CD4-positive, alpha-beta T cell treated with Interleukin-21 for 1 hour (primary cell): ENCODE data around the gene NOTCH2.
"Not testable (repeated sequence)": the region's sequence is repeated elsewhere in the genome, so short reads cannot be mapped to it uniquely, and the experiment has no call there.

Experiments used
- DNase-seq: peaks from one replicate; pipeline ENCODE4 v3.0.0-alpha.2; 2020

Gene NOTCH2

DNA sequence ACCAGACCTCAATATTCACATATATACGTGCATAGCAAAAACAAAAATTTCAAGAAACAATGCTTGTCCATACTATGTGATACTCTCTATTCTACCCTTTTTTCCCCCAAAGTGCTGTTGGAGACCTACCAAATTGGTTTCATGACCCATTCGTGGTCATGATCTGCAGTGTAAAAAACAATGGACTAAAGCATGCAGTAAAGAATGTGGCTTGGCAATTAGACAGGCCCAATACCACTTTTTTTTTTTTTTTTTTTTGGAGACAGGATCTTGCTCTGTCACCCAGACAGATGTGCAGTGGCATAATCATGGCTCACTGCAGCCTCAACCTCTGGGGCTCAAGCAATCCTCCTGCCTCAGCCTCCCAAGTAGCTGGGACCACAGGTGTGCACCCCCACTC lies 21.3 kb downstream of the NOTCH2 start:
- DNase-seq = not testable (repeated sequence)

DNA sequence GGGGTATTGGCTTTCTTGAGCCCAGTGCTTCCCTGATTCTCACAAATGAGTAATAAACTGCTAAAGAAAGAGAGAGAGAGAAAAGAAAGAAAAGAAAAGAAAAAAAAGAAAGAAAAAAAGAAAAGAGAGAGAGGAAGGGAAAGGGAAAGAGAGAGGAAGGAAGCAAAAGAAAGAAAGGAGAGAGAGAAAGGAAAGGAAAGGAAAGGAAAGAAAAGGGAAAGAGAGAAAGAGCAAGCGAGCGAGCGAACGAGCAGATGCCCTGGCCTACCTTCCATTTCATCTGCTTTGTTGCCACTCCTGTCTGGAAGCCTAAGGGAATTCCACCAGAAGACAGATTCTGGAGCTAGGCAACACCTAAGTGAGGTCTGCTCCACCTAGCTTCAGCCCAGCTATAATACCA lies 27.7 kb downstream of the NOTCH2 start:
- DNase-seq = not testable (repeated sequence)

DNA sequence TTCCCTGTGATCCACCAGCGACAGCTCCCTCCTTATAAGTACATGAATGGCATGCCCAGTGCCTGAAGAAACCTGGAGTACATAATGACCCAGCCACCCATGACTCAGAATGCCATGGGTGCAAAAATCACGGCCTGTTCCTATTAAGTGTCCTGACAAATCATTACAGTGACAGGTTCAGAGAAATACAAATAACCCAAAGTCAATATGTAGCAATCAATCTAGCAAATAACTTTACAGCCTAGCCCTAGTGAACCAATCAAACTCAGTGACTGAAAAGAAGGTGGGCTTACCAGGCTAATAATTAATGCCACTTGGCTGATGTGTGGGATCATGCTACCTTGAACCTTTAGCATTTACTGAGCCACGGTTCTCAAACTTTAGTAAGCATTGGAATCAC lies 37.2 kb downstream of the NOTCH2 start:
- not testable (repeated sequence) for DNase-seq

DNA sequence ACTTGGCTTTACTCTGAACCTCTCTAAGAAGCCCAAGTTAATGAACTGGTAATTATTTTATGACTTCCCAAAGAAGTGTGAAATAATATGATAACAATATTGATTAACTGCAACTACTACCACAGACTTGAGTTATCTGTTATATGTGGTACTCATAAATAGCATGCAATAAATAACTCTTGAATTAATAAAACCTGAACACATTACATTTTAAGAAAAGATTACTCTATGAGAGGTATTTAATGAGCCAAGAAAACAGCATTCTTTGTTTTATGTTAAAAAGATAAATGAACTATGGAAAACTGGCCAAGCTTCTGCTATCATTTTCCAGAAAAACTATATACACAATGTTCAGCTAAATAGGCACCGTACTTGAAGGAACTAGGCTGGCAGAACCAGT lies 45.7 kb downstream of the NOTCH2 start:
- not testable (repeated sequence) for DNase-seq

DNA sequence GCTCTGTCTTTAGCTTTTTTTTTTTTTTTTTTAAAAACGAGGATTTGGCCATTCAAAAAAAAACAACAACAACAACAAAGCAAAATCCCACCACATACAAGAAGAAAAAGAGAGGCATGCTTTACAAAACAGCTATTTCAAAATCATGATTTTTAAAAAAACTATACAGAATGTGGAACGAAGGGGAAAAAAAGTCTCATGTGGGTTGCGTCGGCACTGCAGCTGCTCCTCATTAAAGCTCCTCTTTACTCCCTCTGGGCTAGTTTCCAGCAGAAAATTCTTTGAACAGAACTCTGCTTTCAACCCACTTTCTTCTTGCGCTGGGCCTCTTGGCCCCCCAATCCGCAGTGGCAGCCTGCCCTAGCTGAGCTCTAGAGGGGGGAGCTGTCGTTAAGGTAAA lies 54.5 kb downstream of the NOTCH2 start:
- DNase-seq = not testable (repeated sequence)

DNA sequence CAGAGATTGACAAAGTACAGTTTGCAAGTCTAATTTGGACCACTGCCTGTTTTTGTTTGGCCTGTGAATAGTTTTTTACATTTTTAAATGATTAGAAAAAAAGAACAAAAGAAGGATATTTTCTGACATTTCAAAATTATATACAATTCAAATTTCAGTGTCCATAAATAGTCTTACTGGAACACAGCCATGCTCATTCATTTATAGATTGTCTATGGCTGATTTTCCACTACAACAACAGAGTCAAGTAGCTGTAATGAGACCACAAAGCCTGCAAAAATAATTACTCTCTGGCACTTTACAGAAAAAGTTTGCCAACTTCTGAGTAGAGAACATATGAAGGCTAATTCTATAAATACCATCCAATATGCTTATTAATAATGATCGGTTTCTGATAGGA lies 61.1 kb downstream of the NOTCH2 start:
- not testable (repeated sequence) for DNase-seq

DNA sequence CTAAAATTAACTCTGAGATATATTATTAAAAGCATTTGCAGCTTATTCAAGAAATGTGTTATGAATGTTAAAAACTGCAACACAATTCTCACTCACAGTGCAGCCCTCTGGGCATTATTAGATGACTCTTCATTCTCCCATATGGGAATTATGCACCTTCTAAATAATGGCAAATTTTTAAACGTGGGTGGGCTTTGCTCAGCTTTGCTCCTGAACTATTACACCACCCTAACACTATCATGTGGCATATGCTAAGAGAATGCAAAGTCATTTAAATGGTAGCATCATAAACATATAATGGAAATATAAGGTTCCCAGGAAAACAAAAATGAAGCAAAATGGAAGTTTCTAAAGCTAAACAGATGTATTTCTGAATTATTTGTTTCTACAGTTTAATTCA lies 61.6 kb downstream of the NOTCH2 start:
- DNase-seq = not testable (repeated sequence)

DNA sequence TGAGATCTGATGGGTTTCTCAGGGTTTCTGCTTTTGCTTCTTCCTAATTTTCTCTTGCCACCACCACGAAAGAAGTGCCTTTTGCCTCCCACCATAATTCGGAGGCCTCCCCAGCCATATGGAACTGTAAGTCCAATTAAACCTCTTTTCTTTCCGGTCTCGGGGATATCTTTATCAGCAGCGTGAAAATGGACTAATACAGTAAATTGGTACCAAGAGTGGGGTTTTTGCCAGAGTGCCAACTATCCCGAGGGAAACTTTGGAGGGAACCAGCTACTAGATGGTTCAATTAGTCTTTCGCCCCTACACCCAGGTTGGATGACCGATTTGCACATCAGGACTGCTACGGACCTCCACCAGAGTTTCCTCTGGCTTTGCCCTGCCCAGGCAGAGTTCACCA lies 68.4 kb downstream of the NOTCH2 start:
- not testable (repeated sequence) for DNase-seq

DNA sequence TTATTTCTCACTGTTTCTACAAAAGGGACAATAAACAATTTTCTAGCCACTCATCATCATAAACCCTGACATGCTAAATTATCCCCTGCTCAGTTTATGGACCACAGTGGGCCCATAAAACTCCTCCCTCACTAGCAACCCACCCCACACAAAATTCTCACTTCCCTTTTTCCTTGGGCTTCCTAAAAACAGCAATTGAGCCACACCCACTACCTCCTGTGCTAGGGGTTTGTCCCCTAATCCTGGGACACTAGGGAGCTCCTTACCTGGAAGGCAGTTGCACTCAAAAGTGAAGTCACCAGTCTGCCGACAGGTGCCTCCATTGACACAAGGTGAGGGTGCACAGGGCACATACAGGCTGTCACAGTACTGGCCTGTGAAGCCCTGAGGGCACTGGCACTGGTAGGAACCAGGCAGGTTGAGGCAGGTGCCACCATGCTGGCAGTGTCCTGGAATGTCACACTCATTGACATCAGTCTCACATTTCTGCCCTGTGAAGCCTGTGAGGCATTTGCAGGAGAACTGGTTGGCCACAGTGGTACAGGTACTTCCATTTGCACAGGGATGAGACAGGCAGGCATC lies 72.6 kb downstream of the NOTCH2 start:
- not testable (repeated sequence) for DNase-seq

DNA sequence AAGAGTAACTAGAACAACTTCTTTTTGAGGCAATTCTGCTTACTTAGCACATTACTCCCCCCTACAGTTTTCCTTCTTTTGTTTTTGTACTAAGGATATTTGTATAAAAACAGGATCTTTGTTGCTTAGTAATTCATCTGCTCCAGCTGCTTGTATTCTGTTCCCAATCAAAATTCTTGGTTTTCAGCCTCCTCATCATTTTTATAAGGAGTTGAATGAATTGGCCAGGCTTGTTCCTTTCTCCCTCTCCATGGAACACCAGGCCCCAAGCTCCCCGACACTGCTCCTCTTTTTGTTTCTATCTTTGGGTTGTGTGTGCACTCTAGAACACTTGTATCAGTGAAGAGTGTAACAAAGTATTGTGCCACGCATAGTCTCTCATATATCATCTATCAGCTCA lies 73.5 kb downstream of the NOTCH2 start:
- DNase-seq = not testable (repeated sequence)

DNA sequence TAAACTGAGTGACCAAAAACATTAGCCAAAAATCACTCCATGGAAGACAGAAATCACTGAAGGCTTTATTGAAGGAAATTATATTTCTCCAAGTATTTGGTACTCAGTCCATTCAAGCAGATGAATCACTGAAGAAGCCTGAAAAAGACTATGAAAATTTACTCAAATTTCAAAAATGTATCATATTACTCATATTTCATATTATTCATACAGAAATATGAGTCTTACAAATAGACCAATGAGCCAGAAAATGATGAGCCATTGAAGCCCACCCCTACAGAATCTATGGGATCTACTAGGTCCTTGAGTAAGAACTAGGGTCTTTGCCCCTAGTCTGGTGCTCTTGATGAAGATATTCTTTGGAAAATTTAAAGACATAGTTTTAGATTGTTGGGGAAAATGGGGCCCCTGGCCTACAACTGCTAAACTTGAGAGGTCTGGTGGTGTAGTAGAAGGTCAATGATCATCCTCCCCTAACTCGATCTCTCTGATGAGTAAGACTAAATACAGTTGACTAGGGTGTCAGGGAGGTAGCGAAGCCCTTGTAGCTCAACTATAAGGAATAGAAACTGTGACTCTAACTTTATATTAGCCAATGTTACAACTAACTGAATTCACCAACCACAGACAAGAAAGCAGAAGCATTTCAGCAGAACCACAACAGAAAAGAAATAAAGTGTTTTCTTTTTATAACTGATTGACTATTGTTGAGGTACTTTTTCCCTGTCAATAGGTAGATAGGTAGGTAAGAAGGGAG lies 81.0 kb downstream of the NOTCH2 start:
- DNase-seq = no peak

DNA sequence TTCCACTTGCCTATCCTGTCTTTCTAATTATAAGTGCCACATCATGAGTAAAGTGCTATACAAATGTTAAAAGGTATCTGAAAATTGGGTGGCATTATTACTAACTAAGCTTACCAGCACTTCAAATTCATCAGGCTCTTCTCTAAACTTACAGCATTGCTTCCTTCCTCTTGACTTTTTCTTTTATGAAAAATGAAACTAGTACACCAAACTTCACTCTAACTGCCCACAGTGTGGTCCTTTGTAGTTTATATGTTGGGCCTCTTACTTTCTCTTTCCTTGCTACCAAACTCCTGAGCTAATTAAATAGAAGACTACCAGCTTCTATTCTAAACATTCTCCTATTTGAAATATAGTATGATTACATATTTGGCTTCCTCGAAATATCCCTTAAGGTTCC lies 81.8 kb downstream of the NOTCH2 start:
- peak; percentile 25 for DNase-seq

DNA sequence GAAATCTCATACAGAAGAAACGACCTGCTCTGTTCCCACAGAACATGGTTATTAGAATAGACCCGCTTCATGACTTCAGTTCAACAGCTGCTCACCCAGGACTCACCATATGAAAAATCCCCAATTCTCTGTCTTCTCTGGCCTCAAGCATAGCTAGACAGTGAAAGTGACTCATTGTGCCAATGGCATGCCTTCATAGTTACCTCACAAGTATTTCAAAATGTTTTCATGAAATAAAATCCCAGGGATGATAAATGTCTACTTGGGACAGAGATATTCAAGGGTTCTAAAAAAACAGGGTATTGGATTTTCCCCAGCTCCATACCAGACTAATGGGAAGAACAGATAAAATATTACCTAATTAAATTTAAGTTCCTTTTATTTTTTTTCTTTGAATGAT lies 82.3 kb downstream of the NOTCH2 start:
- no peak for DNase-seq

DNA sequence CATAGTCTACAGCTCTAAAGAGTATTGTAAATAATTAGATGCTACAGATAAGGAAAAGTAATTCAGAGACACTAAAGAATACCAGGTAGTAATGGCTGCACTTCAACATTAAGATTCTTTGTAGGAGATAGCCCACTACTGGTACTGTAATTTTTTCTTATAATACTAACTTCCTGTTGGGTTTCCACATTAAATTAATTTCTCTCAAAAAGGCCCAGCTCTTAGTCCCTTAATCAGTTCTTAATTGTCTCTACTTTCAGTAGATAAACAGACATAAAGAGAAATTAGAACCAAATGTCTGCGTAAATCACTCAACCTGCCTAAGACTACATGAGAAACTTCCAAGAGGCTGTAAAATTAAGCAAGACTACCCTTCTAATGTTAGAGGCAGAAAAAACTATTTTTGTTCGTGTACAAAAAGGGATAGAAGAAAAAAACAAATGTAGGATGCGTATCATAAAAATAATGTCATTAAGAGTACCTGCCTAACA lies 83.4 kb downstream of the NOTCH2 start:
- no peak for DNase-seq

DNA sequence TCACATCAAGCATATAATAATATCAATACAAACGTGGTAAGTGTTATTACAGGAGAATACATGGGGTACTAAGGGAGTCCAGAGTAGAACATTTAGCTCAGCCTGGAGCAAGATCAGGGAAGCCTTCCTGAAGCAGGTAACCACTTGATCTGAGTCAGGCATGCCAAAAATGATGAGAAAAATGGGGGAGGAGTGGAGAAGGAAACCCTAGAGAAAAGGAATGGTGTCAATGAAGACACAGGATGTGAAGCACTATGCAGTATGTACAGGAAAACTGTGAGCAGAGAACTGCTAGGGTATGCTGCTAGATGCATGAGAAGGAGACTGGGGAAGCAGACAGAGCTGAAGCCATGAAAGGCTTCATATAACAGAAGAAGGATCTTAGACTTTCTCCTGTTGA lies 84.7 kb downstream of the NOTCH2 start:
- no peak for DNase-seq

DNA sequence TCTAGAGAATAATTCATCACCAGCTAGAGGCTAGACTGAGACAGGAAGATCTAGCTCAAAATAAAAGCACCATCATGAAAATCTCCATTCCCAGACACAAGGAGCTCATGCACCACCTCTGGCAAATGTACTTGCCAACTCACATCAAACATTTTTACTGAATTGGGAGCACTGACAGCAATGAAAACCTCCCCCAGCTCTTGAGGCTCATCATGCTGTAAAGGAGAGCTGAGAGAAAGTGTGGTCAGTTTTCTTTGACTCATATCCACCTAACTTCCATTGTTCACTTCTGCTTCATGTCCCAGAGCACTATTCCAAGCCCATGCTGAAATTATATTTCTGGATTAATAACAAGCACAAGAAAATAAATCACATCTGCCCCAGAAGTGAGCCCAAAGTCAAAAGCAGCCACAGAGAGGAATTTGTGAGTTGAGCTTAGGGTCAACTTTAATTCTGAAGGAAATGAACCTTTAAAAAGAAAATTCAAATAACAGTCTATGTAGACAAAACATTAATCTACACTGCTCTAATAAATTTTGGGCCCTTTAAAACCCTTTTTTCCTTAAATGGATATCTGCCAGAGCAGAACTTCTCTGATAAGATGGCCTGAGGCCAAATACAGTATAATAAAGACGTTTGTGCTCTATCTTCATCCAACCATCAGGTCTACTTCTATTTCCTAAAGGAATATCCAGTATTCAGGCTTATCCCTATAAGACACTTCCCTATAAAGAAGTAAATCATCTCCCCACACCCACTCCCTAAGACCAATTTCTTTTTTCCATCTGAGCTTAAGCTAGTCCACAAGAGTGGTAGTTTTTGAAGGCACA lies 87.3 kb downstream of the NOTCH2 start:
- no peak for DNase-seq

DNA sequence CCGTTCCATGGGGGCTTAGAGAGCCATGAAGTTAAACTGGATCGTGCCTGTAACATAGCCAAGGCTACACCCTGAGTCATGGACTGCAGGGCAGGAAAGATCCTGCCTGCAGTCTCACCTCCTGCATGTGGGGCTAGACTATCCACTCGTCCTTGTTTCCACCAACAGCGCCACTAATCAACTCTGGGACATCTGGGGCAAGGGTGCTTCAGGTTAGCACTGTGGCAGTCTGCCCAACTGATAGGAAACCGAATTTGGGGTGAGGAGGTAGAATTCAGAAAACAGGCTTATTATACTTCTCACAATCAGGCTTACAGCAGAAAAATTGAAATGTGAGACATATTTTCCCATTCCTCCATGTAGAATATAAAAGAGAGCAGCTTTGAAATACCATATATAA lies 88.0 kb downstream of the NOTCH2 start:
- DNase-seq = no peak

DNA sequence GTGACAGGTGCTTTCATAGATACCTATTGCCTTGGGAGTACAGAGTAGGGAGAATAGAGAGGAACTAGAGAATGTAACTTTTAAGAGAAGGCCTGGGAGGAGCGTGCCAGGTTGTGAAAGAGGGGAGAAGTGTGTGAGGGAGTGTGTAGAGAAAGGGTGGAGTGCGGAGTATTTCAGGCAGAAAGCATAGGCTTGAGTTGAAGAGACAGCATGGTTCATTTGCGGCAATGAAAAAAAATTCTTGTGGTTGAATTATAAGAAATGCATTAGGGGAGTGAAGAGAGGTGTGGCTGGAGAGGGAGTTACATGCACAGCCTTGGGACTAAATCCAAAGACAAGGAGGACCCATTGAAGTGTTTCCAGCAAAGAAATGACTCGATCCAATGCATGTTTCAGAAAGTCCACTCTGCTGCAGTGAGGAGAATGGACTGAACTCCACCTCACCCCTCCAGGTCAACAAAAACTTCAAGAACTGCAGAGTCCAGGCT lies 91.4 kb downstream of the NOTCH2 start:
- DNase-seq = no peak

DNA sequence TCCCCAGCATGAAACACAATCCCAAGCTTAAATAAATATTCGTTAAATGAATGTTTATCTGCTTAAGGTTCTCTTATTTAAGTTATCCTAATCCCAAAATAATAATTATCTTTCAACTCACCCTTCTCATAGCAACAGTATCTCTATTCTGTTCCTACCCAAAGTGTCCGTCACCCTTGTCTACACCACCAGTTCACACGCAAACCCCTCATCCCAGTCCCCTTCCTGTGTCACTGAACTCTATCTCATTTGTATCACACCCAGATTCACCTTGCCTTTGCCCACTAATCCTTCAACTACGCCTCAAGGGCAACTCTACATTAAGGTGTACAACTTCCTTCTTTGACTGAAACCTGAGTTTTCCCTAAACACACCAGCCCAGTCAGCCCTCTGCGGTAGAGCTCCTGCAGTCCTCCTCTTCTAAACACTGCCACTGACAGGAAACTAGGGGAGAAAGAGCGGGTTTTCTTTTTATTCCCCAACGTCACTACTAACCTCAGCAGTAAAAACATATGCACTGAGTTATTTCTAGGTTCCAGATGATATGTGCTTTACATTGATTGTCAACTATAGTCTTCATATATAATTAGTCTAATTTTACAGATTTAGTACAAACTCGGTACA lies 92.2 kb downstream of the NOTCH2 start:
- not testable (repeated sequence) for DNase-seq

DNA sequence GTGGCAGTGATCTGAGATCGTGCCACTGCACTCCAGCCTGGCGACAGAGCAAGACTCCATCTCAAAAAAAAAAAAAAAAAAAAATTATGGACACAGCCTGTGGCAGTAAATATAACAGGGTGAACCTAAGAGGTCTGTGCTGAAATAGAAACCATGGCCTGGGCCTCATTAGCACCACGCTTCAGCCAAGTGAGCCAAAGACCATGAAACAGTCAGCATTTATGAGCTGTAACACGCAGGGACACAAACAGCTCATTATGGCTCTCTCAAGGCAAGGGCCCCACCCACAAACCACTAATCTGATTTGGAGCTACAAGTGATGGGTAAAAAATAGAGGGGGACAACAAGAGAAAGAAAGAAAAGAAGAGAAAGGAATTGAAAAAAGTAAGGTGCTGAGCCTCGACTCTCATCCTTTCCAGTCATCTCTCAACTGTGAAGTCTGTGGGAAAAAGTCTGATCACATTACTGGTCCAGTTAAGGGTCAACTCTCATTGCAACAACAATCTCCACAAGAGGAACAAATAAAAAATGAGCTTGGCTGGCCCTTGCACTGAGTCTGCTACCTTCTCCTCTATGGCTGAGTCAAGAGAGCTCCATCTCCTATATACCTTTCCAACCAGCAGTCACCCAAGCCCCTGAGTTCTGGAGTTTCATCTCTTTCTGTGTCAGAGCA lies 93.7 kb downstream of the NOTCH2 start:
- DNase-seq = not testable (repeated sequence)

DNA sequence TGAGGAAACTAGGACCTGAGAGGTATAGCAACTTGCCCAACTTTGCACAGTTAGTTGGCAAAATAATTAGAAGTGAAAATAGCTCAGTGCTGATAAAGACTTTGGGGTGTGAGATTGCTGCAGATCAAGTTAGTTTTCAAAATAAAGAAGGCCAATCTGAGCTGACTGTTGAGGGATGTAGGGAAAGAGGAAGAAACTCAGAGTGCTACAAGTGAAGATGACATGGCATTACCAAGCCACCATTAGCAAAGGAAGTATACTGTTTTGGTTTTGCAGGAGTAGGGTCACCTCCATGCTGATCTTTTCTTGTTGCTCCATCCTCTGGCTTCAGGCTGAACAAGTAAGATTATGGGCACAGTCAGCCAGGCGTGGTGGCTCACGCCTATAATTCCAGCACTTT lies 94.5 kb downstream of the NOTCH2 start:
- DNase-seq = no peak

DNA sequence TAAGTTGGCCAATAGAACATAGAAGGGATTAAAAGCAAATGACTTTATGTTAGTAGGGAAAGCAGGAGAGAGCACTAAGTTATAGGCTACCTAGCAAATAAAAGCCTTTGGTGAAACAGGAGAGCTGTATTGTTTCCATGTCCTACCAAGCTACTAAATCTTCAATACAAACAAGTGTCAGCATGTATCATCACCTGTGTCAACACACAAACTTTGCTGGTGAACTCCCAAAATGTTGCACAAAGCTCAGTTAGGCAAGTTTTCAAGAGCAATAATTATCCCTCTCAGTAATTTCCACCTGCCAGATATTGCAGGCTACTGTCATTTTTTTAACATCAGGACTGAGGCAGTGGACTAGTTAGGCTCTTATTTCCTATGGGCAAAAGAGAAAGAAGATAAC lies 95.4 kb downstream of the NOTCH2 start:
- no peak for DNase-seq
